Brain pericyte (primary cell): ENCODE results near the gene NRK.
"Not testable (repeated sequence)": the region's sequence is repeated elsewhere in the genome, so short reads cannot be mapped to it uniquely, and the experiment has no call there.

Experiments used
- DNase-seq: peaks from one replicate; pipeline ENCODE4 v3.0.0-alpha.2; 2012; ENCODE audit warnings: low read depth, low spot score

NRK gene

GRCh38 chrX:105880491-105880890 lies 58.2 kb downstream of the NRK start:
- DNase-seq = no peak

GRCh38 chrX:105882581-105883275 lies 60.4 kb downstream of the NRK start:
- no peak for DNase-seq

GRCh38 chrX:105894721-105895120 lies 72.4 kb downstream of the NRK start:
- DNase-seq = no peak

GRCh38 chrX:105909576-105909975 lies 87.2 kb downstream of the NRK start:
- no peak for DNase-seq

- no peak for DNase-seq
Measured at GRCh38 chrX:105910563-105911105, 88.3 kb downstream of the NRK start.

GRCh38 chrX:105945266-105945665 lies 122.9 kb downstream of the NRK start:
- DNase-seq = no peak

GRCh38 chrX:105969487-105969886 lies 147.1 kb downstream of the NRK start:
- DNase-seq = no peak

GRCh38 chrX:105972690-105973386 lies 150.5 kb downstream of the NRK start:
- no peak for DNase-seq

- no peak for DNase-seq
Measured at GRCh38 chrX:105973387-105973739, 151.0 kb downstream of the NRK start.

- DNase-seq = no peak
Measured at GRCh38 chrX:105975382-105975781, 153.0 kb downstream of the NRK start.

GRCh38 chrX:105981772-105982485 lies 159.6 kb downstream of the NRK start:
- no peak for DNase-seq

- not testable (repeated sequence) for DNase-seq
Measured at GRCh38 chrX:105988487-105988886, 166.1 kb downstream of the NRK start.

GRCh38 chrX:105999294-105999693 lies 177.0 kb downstream of the NRK start:
- DNase-seq = no peak

GRCh38 chrX:106000203-106000602 lies 177.9 kb downstream of the NRK start:
- DNase-seq = no peak

- DNase-seq = not testable (repeated sequence)
Measured at GRCh38 chrX:106000609-106001008, 178.3 kb downstream of the NRK start.

GRCh38 chrX:106005684-106006083 lies 183.3 kb downstream of the NRK start:
- DNase-seq = no peak

- no peak for DNase-seq
Measured at GRCh38 chrX:106007815-106008214, 185.5 kb downstream of the NRK start.
